Skin epidermis (tissue), 12 donors: Measurements from ENCODE around the gene RAPGEF3.
A peak's percentile ranks its signal among the peaks of the same experiment; 100 is the strongest.

Experiments
- H3K27ac ChIP-seq, 21 experiments: fragments of 200-600 bp; sonication (generic) in 11 of 21; one replicate each; pipeline ENCODE4 v1.5.0; 2020; ENCODE audit warnings: mild to moderate bottlenecking in 3 of 21, inconsistent platforms in 2 of 21, moderate library complexity in 2 of 21
- H3K4me3 ChIP-seq, 7 experiments: fragments of 200-600 bp; sonication (generic) in 2 of 7; one replicate each; pipeline ENCODE4 v1.5.0; 2020; ENCODE audit warnings: inconsistent platforms in 2 of 7, mild to moderate bottlenecking in 2 of 7, moderate library complexity in 1 of 7

Gene RAPGEF3

DNA sequence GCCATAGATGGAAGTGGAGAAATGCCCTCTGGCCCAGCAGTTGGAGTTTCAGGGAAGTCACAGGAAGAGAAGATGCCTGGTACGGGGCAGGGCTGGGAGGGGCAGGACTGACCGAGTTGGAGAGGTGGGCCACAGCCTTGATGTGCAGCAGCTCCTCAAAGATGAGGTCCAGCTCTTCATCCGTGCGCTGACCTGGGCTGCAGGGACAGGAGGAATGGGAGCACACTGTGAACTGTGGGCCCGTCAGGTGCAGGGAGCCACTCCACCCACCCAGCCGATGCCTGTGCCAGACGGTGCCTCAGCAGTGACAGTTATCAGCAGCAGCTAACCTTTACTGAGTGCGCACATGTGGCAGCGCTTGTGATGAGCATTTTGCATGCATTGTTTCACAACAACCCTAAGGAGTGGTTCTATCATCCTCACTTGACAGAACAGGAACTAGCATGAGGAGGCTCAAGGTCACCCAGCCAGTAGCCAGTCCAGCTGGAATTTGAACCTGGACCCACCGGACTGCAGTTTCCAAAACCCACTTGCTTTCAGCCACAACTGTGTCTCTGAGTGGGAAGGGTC lies 8.4 kb downstream of the RAPGEF3 start:
- H3K4me3 ChIP-seq: no peak overlapping the region
- H3K27ac ChIP-seq: no peak overlapping the region

DNA sequence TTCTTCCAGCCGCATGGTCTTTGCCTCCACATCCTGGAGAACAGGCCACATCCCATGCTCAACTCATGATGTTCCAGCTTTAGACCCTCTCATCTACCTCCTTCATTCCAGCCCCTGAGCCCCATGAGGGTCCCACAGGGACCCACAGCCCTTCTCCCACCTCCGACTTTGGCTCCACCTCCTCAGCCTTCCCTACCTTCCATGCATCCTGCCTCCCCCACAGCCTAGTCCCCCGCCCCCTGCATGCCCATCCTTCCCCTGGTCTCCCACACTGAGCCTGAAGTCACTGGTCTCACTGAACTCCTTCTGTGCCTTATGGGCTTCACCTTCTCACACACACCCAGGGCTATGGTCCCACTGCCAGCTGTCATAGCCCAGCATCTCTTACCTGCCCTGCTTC lies 9.8 kb downstream of the RAPGEF3 start:
- H3K27ac ChIP-seq: no peak overlapping the region
- no peak overlapping the region for H3K4me3 ChIP-seq

DNA sequence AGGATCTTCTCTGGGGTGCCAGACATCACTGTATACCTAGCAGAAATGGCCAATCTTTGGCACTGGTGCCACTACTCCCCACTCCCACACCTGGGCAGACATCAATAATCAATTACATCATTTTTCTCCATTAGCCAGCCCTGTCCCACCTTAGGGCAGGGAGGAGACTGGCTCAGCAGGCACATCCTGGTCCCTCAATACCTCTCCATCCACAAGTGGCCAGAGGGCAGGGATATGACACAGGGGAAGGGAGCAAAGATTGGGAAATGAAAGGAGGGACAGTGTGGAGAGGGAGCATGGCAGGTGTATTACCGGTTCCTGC lies 10.2 kb downstream of the RAPGEF3 start:
- no peak overlapping the region for H3K27ac ChIP-seq
- H3K4me3 ChIP-seq: no peak overlapping the region

DNA sequence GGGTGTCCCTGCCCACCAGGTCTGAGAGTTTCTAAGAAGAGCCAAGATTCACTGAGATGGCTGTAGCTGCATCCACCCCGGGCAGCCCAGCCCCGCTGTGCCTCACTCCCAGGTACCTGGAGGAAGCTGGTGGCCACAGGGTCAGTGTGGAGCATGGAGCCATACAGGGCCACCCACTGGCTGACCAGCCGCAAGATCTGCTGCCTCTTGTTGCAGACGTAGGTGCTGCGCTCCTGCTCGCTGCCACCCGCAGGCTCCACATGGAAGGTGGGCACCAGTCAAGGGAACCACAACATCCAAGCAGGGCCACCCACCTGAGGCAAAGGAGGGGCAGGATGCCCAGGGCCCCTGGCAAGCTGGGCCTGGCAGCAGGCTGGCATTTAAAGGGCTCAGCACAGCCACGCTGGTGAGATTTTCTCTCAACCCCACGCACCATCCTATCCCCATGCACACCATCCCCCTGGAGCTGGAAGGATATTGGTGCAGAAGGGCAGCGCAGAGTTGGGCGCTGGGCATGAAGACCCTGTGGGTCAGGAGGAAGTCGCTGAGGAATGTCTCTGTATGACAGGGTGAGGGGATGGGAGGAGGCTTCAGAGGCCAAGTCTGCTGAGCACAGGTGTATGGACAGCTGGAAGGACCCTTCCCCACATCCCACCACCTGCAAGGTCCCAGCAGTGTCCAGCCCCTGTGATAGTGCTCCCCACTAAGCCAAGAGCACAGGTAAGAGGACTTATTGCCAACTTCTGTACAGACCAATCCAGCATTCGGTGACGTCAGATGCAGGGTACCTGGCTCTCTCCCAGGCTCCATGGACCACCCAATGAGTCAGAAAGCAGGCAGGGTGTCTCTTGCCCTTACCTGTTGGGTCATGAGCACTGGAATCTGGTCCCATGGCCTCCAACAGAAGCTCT lies 10.8 kb downstream of the RAPGEF3 start:
- no peak overlapping the region for H3K27ac ChIP-seq
- H3K4me3 ChIP-seq: no peak overlapping the region

DNA sequence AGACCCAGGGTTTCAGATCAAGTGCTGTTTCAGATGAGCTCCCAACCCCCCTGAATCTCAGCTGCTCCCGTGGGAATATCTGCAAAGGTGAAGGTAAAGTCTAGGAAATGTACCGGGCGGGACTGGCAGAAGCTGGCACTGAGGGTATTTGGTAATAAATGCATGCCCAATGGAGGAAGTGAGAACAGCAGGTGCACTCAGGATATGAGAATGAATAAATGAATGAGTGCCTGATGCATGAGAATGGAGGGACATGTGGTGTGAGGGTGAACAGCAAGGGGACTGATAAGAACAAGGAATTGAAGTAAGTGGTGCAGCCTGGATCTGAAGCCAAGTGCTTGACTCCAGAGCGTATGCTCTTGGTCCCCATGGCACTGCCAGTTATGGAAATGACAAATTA lies 11.6 kb downstream of the RAPGEF3 start:
- Histone ChIP-seq H3K4me3 (no peak overlapping the region), H3K27ac (no peak overlapping the region)

DNA sequence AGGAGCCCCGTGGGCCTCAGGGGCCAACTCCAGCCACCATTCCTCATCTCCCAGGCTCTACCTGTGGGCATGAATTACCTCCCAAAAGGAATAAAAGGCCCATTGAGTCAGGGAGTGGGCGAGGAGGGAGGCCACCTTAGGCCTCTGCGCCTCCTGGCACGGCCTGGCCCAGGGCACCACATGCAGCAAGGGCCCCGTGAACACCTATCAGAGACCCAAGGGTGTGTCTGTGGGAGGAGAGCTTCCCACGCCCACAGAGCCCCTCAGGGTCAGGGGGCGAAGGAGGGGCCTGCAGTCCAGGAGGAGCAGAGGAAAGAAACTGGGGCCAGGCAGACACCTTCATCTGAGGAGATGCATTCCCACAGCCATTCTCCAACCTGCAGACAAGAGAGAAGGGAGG lies 12.2 kb downstream of the RAPGEF3 start:
- no peak overlapping the region for H3K4me3 ChIP-seq
- no peak overlapping the region for H3K27ac ChIP-seq

DNA sequence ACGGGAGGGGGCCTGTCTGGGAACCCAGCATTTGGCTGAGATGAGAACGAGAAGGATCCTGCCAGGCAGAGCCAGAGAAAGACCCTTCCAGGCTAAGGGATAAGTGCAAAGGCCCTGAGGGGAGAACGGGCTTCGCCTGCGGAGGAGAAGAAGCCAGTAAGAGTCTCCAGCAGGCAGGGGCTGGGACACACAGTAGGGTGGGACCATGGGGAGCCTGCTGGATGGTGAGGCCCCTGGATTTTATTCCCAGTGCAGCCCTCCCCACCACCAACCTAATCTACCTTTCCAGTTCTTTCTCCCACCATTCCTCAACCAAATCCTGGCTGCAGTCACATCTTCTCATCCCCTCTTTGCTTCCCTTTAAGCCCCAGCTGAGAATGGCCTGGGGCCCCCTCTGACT lies 12.6 kb downstream of the RAPGEF3 start:
- Histone ChIP-seq H3K27ac (no peak overlapping the region), H3K4me3 (no peak overlapping the region)

DNA sequence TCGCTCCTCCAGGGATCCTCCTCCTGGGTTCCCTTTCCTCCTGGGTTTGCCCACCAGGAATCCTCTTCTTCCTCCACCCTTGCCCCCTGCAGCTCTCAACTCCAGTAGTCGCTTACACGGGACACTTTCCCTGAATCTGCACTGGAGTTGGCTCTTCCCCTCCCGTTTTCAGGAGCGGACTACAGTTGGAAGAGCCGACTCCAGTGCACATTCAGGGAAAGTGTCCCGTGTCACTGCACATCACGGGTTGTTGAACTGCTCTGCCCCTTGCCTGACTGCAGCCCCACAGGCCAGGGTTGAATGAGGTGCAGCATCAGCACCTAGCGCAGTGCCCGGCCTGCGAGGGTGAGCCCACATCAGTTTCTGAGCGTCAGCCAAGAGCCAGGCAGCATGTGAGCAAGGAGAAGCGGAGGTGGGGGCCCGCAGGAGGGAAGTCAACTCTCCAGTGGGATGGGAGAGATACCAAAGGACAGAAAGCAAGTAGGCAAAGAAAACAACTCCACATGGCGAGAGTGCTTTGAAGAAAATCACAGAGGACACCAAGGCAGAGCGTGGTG lies 13.1 kb downstream of the RAPGEF3 start:
- Histone ChIP-seq H3K4me3 (no peak overlapping the region), H3K27ac (no peak overlapping the region)

DNA sequence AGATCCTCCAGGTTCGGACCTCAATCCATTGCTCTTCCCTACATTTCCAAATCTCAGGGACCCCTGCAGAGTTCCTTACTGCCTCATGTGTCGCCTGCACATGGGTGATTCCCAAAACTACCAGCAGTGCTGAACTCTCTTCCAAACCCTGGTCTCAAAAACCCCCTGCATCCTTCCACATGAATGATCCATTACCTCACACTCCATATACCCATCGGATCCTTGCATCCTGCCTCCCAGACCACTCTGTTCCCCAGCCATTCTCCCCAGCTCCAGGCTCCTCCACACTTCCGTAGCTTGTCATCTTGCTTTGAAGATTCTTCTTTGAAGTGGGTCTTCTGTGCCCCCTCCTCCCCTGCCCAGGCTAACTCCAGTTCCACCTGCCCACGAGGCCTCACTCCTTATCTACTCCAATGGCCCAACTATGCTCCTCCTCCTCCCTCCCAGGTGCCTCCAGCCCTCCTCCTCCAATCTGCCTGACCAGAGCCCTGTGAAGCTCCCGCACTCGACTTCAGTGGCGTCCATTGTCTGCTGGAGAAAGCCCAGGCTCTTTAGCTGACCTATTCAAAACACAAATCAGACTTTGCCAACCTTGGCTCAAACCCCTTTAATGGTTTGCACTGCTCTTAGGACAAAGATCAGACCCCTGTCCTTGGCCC lies 13.8 kb downstream of the RAPGEF3 start:
- Histone ChIP-seq H3K4me3 (no peak overlapping the region), H3K27ac (no peak overlapping the region)

DNA sequence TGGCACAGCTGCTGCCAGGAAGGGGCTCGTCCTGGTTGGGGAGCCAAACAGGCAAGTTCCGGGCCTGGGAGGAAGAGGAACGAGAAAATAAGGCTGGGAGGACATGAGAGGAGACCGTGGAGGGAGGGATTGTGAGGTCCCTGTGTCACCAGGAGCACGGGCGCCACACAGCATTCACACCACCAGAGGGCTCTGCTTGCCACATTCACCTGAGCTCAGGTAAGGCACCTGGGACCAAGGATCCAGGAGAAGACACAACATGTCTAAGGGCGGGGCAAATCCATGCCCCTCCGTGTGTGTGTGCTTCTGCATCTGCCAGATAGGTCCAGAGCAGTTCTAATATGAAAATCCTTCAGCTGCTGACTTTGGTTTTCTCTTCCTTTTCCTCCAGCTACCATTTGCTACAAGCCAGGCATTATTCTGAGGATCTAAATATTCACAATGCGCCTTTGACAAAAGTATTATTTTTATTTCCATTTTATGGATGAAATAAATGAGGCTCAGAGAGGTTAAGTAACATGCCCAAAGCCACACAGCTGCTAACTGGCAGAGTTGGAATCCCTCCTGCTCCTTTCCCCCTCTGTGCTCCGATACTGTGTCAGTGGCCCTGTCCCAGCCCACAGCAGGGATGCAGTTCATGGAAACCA lies 14.6 kb downstream of the RAPGEF3 start:
- no peak overlapping the region for H3K27ac ChIP-seq

DNA sequence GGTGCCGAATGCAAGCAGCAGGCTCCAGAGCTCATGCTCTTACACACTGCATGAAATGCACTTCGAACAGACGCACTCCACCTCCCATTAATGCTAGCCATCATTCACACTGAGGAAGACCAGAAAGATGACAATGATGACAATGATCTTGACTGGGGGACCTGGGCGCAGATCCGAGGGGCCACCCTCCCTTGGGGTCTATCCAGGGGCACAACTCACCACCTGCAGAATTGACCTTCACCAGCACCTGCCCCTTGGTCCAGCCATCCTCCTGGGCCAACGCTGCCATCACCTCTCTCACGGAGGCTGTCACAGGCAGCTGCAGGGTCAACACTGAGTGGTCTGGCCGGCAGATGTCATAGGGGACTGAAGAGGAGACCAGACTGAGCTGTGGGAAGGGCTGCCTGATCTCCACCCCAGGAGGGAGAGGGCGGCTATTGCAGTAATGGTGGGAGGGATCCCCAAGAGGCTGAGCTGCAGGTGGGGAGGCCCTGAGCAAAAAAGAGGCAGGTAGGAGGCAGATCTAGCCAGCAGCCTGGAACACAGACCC lies 15.3 kb downstream of the RAPGEF3 start:
- Histone ChIP-seq H3K27ac (no peak overlapping the region), H3K4me3 (no peak overlapping the region)

More for the DNA sequence above, 14.6 kb downstream of the RAPGEF3 start:
- no peak overlapping the region for H3K4me3 ChIP-seq

DNA sequence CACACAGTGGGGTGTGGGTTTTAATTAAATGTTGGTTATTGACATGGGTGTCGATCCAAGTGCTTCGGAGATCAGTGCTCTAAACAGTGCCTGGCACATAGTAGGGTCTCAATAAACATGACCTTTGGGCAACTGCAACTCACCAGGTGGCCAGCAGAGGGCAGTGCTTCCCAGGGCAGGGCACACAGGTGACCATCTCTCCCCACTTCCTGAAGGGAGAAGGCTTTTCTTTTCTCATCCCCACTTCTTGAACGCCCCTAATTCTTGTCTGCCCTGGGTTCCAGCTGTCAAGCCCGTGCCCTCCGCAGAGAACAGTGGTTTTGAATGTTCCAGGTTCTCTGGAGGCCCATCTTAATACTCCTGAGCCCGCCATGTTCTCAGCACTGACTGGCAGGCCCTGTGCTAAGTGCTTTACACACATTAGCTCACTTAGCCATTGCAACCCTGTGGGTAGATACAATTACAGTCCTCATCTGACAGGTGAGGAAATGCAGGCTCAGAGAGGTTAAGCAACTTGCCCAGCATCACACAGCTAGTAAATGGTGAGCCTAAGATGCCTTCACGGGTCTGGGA lies 16.3 kb downstream of the RAPGEF3 start:
- Histone ChIP-seq H3K4me3 (no peak overlapping the region), H3K27ac (no peak overlapping the region)

DNA sequence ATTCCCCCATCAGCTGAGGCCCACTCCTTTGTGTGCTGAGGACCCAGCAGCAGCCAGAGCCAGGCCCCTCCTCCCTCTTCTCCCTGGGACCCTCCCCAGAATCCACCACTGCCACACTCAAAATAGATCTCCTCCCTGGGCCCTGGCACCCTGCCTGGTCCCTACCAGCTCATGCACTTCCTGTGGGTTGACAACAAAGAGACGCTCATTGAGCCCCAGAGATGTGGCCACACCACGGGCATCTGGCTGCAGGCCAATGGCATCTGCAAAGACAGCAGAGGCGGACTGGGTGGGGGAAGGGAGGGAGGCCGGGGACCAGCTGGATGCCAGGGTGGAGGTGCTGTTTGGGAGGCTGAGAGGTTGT lies 17.4 kb downstream of the RAPGEF3 start:
- Histone ChIP-seq H3K4me3 (no peak overlapping the region), H3K27ac (peak overlapping the region in 7 of 21 experiments; percentile 6 to 61 (median 42))

DNA sequence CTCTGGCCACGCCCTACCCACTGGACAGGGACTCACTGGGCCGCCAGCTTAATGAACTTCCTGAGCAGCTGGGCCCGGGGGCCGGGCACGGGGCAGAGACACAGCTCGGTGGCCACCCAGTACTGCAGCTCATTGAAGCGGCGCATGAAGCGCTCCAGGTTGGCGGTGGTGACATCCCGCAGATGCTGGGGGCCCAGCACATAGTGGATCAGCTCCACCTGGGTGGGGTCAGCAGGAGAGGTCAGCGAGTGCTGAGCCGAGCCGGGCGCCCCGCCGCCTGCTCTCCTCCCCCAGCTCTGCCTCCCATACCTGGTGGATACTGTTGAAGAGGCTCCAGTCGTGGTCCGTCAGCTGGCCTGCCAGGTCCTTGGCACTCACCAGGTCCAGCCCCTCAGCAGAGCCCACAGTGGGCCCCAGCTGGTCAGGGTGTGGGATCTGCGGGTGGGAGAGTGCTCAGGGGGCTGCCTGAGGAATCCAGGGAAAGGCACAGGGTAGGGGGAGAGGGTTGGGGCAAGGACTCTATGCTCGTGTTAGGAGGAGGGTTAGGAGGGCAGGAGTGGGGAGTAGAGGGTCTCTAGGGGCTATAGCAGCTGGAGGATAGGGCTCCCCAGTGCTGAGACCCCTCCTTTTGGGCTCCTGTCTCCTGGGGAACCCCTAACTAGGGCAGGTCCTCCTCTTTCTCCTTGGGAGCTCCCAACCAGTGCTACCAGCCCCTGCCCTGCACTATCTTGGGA lies 17.9 kb downstream of the RAPGEF3 start:
- H3K27ac ChIP-seq: peak overlapping the region in 10 of 21 experiments; percentile 6 to 61 (median 36)
- no peak overlapping the region for H3K4me3 ChIP-seq

DNA sequence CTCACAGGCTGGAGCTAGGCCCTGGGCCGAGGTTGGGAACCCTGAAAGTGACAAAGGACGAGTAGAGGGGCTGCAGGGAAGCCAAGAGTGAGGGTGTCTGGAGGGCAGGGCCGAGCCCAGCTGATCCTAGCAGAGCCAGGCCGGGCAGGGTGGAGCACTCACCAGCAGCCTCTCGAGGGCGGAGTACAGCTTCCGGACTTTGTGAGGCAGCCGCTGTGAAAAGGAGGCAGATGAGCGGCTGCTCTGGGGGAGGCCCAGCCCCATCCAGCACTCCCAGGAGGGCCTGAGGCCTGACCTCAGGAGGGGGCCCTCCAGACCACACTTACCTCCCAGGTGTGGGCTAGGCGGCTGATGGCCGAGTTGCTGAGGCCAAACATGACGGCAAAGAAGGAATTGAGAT lies 18.7 kb downstream of the RAPGEF3 start:
- peak overlapping the region in 2 of 21 experiments; percentile 50 to 61 for H3K27ac ChIP-seq
- no peak overlapping the region for H3K4me3 ChIP-seq

DNA sequence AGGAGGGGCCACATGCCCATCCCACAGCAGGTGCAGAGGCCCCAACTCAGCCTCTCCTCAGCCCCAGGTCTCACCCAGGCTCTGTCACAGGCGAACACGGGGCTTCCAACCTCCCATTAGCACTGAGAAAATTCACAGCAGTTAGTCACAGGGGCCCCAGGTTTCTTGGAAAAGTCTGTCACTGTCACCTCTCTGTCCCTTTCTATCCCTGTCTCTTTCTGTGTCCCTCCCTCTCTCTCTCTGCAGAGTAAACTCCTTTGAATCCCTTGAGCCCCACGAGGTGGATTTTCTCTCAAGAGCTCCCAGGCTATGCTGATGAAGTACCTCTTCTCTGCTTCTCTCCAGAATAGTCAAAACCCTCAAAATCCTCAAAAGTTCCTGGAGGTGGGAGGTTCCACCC lies 19.4 kb downstream of the RAPGEF3 start:
- H3K27ac ChIP-seq: peak overlapping the region in 1 of 21 experiments; percentile 1

DNA sequence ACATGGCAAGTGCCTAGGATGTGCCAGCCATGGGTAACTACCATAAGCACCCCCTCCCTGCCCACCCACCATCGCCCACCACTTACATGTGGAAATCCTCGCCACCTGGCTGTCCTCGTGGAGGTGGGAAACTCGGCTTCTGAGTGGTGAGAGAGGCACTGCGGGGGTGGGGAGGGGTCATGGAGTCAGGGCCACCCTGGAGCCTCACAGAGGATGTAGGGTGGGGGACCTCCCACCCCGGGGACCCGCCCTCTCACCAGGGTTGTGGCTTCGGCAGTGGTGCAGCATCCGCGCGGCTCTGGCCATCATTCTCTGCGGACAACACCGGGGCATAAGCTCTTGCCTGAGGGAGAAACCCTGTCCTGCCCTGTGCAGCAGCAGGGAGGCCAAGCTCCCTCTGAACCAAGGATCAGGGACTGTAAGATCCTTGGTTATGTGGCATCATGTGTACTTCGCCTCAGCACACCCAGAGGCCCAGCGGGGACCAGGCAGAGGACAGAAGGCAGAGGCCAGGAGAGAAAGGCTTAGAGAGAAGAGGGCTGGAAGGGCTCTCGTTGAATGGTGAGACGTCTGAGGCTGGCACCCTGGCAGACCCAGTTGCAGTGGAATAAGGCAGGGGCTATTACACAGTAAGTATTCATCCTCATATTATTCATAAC lies 20.6 kb downstream of the RAPGEF3 start:
- no peak overlapping the region for H3K4me3 ChIP-seq

More for the DNA sequence above, 19.4 kb downstream of the RAPGEF3 start:
- H3K4me3 ChIP-seq: no peak overlapping the region

More for the DNA sequence above, 20.6 kb downstream of the RAPGEF3 start:
- H3K27ac ChIP-seq: peak overlapping the region in 10 of 21 experiments; percentile 11 to 67 (median 24)
